HG02884 (cell line): Measurements from ENCODE around the gene PAPPA.

Experiments
- ATAC-seq: cut with Tn5 transposase; IDR thresholded peaks from one replicate; pipeline ENCODE4 v1.9.1; 2021; ENCODE audit warnings: mild to moderate bottlenecking, moderate library complexity; ENCODE audit not compliant: unreplicated experiment

Gene PAPPA

GRCh38 chr9:116372081-116372673 lies 218.6 kb downstream of the PAPPA start:
- no peak for ATAC-seq

- no peak for ATAC-seq
Measured at GRCh38 chr9:116372786-116373185, 219.2 kb downstream of the PAPPA start.

- no peak for ATAC-seq
Measured at GRCh38 chr9:116377179-116377798, 223.7 kb downstream of the PAPPA start.

GRCh38 chr9:116378873-116379272 lies 225.3 kb downstream of the PAPPA start:
- ATAC-seq = no peak

GRCh38 chr9:116379821-116380220 lies 226.2 kb downstream of the PAPPA start:
- ATAC-seq = no peak

GRCh38 chr9:116380496-116380995 lies 227.0 kb downstream of the PAPPA start:
- ATAC-seq = no peak

GRCh38 chr9:116381350-116381749 lies 227.8 kb downstream of the PAPPA start:
- ATAC-seq = no peak

- ATAC-seq = no peak
Measured at GRCh38 chr9:116382053-116382452, 228.5 kb downstream of the PAPPA start.

- ATAC-seq = no peak
Measured at GRCh38 chr9:116383133-116383532, 229.5 kb downstream of the PAPPA start.

- ATAC-seq = no peak
Measured at GRCh38 chr9:116383936-116384335, 230.3 kb downstream of the PAPPA start.

- no peak for ATAC-seq
Measured at GRCh38 chr9:116387934-116388698, 234.5 kb downstream of the PAPPA start.

GRCh38 chr9:116389541-116390302 lies 236.1 kb downstream of the PAPPA start:
- no peak for ATAC-seq

GRCh38 chr9:116390303-116391228 lies 237.0 kb downstream of the PAPPA start:
- ATAC-seq = peak; percentile 87

- ATAC-seq = peak; percentile 4
Measured at GRCh38 chr9:116391306-116391900, 237.8 kb downstream of the PAPPA start.

- no peak for ATAC-seq
Measured at GRCh38 chr9:116393198-116393597, 239.6 kb downstream of the PAPPA start.

GRCh38 chr9:116394070-116394469 lies 240.5 kb downstream of the PAPPA start:
- no peak for ATAC-seq

- no peak for ATAC-seq
Measured at GRCh38 chr9:116394894-116395698, 241.5 kb downstream of the PAPPA start.

- no peak for ATAC-seq
Measured at GRCh38 chr9:116395699-116396037, 242.1 kb downstream of the PAPPA start.

GRCh38 chr9:116403171-116403570 lies 249.6 kb downstream of the PAPPA start:
- ATAC-seq = no peak
